Sciatic nerve (tissue), 1 donor: ENCODE measurements around the gene SLC25A26. TPM values are rescaled to one million over a fixed set of nuclear protein-coding genes. Genes with fewer than 3 reads are reported as not detected.

Experiments used
- total RNA-seq: library from RNA; stranded (reverse); fragmentation: NEBNext Ultra II Directional; extraction: Animal tissue kit (Norgen Biotek cat#: 25700); gene quantifications from one replicate; pipeline ENCODE4 v1.2.1, GENCODE V29; 2021
- donor health status: DM: no; HTN: no; CAD: no.

Gene SLC25A26
- total RNA-seq, 1 donor from 2014 or later, result 16.4 TPM

Other genes with a start within 250 kb of the SLC25A26 start
- 64.6 TPM for gene MAGI1, start 182.1 kb upstream of the SLC25A26 start, total RNA-seq